Smooth muscle cell of the brain vasculature (primary cell): ENCODE results near the gene LRP6.
"Not testable (repeated sequence)": the region's sequence is repeated elsewhere in the genome, so short reads cannot be mapped to it uniquely, and the experiment has no call there.

Source experiments
- DNase-seq: peaks from one replicate; pipeline ENCODE4 v3.0.0-alpha.2; 2012; ENCODE audit warnings: low read depth, low spot score

Gene LRP6

GRCh38 chr12:12180575-12180974, 86.3 kb downstream of the LRP6 start:
- DNase-seq, result no peak

- DNase-seq, result no peak
Observed at GRCh38 chr12:12180136-12180535, 86.7 kb downstream of the LRP6 start.

GRCh38 chr12:12178559-12178958, 88.3 kb downstream of the LRP6 start:
- no peak for DNase-seq

GRCh38 chr12:12176402-12176801, 90.4 kb downstream of the LRP6 start:
- no peak for DNase-seq

- no peak for DNase-seq
Observed at GRCh38 chr12:12171991-12172511, 94.8 kb downstream of the LRP6 start.

GRCh38 chr12:12167847-12168246, 99.0 kb downstream of the LRP6 start:
- no peak for DNase-seq

GRCh38 chr12:12166751-12167150, 100.1 kb downstream of the LRP6 start:
- no peak for DNase-seq

GRCh38 chr12:12159988-12160387, 106.9 kb downstream of the LRP6 start:
- no peak for DNase-seq

- DNase-seq, result no peak
Observed at GRCh38 chr12:12158858-12159257, 108.0 kb downstream of the LRP6 start.

- DNase-seq, result no peak
Observed at GRCh38 chr12:12157424-12157823, 109.4 kb downstream of the LRP6 start.

GRCh38 chr12:12156828-12157227, 110.0 kb downstream of the LRP6 start:
- DNase-seq, result no peak

GRCh38 chr12:12156116-12156515, 110.7 kb downstream of the LRP6 start:
- no peak for DNase-seq

- DNase-seq, result no peak
Observed at GRCh38 chr12:12153596-12153995, 113.2 kb downstream of the LRP6 start.

GRCh38 chr12:12147111-12147510, 119.7 kb downstream of the LRP6 start:
- no peak for DNase-seq

GRCh38 chr12:12144531-12144930, 122.3 kb downstream of the LRP6 start:
- DNase-seq, result not testable (repeated sequence)

- DNase-seq, result no peak
Observed at GRCh38 chr12:12141000-12141399, 125.8 kb downstream of the LRP6 start.

GRCh38 chr12:12138203-12139154, 128.4 kb downstream of the LRP6 start:
- no peak for DNase-seq

- no peak for DNase-seq
Observed at GRCh38 chr12:12133785-12134184, 133.1 kb downstream of the LRP6 start.

GRCh38 chr12:12133259-12133658, 133.6 kb downstream of the LRP6 start:
- no peak for DNase-seq

GRCh38 chr12:12128670-12129069, 138.2 kb downstream of the LRP6 start:
- no peak for DNase-seq

GRCh38 chr12:12127304-12127703, 139.5 kb downstream of the LRP6 start:
- DNase-seq, result no peak

GRCh38 chr12:12126551-12126950, 140.3 kb downstream of the LRP6 start:
- DNase-seq, result no peak

GRCh38 chr12:12123036-12123604, 143.7 kb downstream of the LRP6 start:
- DNase-seq, result no peak
